ENCODE results near the gene CYP4B1.
"Not testable (repeated sequence)": the region's sequence is repeated elsewhere in the genome, so short reads cannot be mapped to it uniquely, and the experiment has no call there.

GRCh38 chr1:46826892-46827291, 28.0 kb downstream of the CYP4B1 start:
- not testable (repeated sequence) for TF ChIP-seq CTCF, POLR2A (IDR thresholded peaks at IDR 0.05)
